GM06990 (cell line): ENCODE measurements around the gene PANK1.
A peak's percentile ranks its signal among the peaks of the same experiment; 100 is the strongest.

Source experiments
- DNase-seq: peaks from one replicate; pipeline ENCODE4 v3.0.0-alpha.2; 2011; ENCODE audit not compliant: insufficient read length; ENCODE audit errors: extremely low read depth
- H3K27me3 ChIP-seq: replicated peaks from 2 replicates; pipeline ENCODE4 v1.6.0; 2011; ENCODE audit warnings: low read length; ENCODE audit not compliant: control insufficient read depth, insufficient read depth
- H3K36me3 ChIP-seq: 2 replicates; pipeline ENCODE4 v1.5.1; 2011; ENCODE audit warnings: low read length; ENCODE audit not compliant: control insufficient read depth, insufficient read depth
- H3K4me3 ChIP-seq: replicated peaks from 2 replicates; pipeline ENCODE4 v1.5.1; 2011; ENCODE audit warnings: low read depth, mild to moderate bottlenecking, control low read depth, low read length
- CTCF ChIP-seq: IDR thresholded peaks from 2 replicates; pipeline ENCODE4 v1.5.1; 2011; ENCODE audit warnings: low read length, control low read depth, mild to moderate bottlenecking, inconsistent platforms; ENCODE audit not compliant: insufficient read depth, poor library complexity, severe bottlenecking

PANK1 gene

GRCh38 chr10:89646889-89647657 lies 2.0 kb upstream of the PANK1 start:
- no peak for DNase-seq
- H3K27me3 ChIP-seq: no peaks in the 10 kb centered on the region
- H3K36me3 ChIP-seq: no peaks in the 10 kb centered on the region
- H3K4me3 ChIP-seq: no peak overlapping the region
- no peak for TF ChIP-seq CTCF

- no peak for TF ChIP-seq CTCF
- H3K4me3 ChIP-seq: peak overlapping the region; percentile 86
- H3K36me3 ChIP-seq: no peaks in the 10 kb centered on the region
- no peaks in the 10 kb centered on the region for H3K27me3 ChIP-seq
- no peak for DNase-seq
Measured at GRCh38 chr10:89645742-89646172, 715 bp upstream of the PANK1 start.

- no peak for DNase-seq
- TF ChIP-seq CTCF: no peak
- no peaks in the 10 kb centered on the region for H3K36me3 ChIP-seq
- no peaks in the 10 kb centered on the region for H3K27me3 ChIP-seq
- H3K4me3 ChIP-seq: peak overlapping the region; percentile 86
Measured at GRCh38 chr10:89644691-89644966, 413 bp downstream of the PANK1 start.

GRCh38 chr10:89643812-89644690 lies 991 bp downstream of the PANK1 start:
- peak; percentile 81 for DNase-seq
- Histone ChIP-seq H3K4me3 (peak overlapping the region; percentile 86), H3K27me3 (no peaks in the 10 kb centered on the region), H3K36me3 (no peaks in the 10 kb centered on the region; the same call in 1 of the 2 replicates)
- TF ChIP-seq CTCF: no peak

GRCh38 chr10:89643431-89643811 lies 1.6 kb downstream of the PANK1 start:
- Histone ChIP-seq H3K27me3 (no peaks in the 10 kb centered on the region), H3K36me3 (no peaks in the 10 kb centered on the region; the same call in none of the 2 replicates), H3K4me3 (peak overlapping the region; percentile 86)
- TF ChIP-seq CTCF: no peak
- DNase-seq: no peak
